HEK293 (cell line): ENCODE data around the gene RGS6.

ENCODE experiments used
- CTCF ChIA-PET: fragments of 350-600 bp; formaldehyde crosslinking; extraction: SDS; loops from one replicate; lab custom pipeline; 2021; ENCODE audit warnings: antibody characterized with exemption; lab: Yijun Ruan, JAX
- POLR2A ChIA-PET: fragments of 300-600 bp; formaldehyde crosslinking; extraction: SDS; loops from one replicate; lab custom pipeline; 2020; ENCODE audit warnings: antibody characterized with exemption, inconsistent platforms; lab: Yijun Ruan, JAX
- H3K27ac ChIP-seq: fragments of 200-500 bp; sonication (Bioruptor generic); 2 replicates; pipeline ENCODE4 v1.5.1; 2014; ENCODE audit warnings: low read depth, low read length, control low read depth, inconsistent platforms; ENCODE audit errors: extremely low read depth
- H3K36me3 ChIP-seq, 2 experiments: fragments of 200-500 bp in 1 of 2; sonication (Bioruptor generic) in 1 of 2; 1 replicate in 1 of 2; 2 replicates in 1 of 2; pipeline ENCODE4 v1.5.1; 2014 to 2017; ENCODE audit warnings: inconsistent platforms in 2 of 2, low read length in 2 of 2; ENCODE audit not compliant: control insufficient read depth in 2 of 2, insufficient read depth in 1 of 2
- H3K4me1 ChIP-seq: fragments of 200-500 bp; sonication (Bioruptor generic); 2 replicates; pipeline ENCODE4 v1.5.1; 2014; ENCODE audit warnings: mild to moderate bottlenecking, low read length, inconsistent platforms; ENCODE audit not compliant: control insufficient read depth, insufficient read depth
- H3K4me3 ChIP-seq: 2 replicates; pipeline ENCODE4 v1.5.1; 2011; ENCODE audit warnings: low read depth, mild to moderate bottlenecking, control low read depth, low read length, moderate library complexity
- H3K9me3 ChIP-seq: fragments of 200-500 bp; sonication (Bioruptor generic); 2 replicates; pipeline ENCODE4 v1.5.1; 2014; ENCODE audit warnings: low read depth, low read length, inconsistent platforms; ENCODE audit not compliant: control insufficient read depth, insufficient read depth
- BCL11A ChIP-seq: fragments of 450-650 bp; formaldehyde crosslinking; IDR thresholded peaks from 2 replicates; pipeline ENCODE4 v1.5.1; 2016; ENCODE audit warnings: low read depth, missing biosample characterization, missing genetic modification characterization
- GLIS1 ChIP-seq: fragments of 450-650 bp; formaldehyde crosslinking; IDR thresholded peaks from 2 replicates; pipeline ENCODE4 v1.5.1; 2016; ENCODE audit warnings: missing biosample characterization, missing genetic modification characterization
- KLF17 ChIP-seq: fragments of 450-650 bp; formaldehyde crosslinking; IDR thresholded peaks from 2 replicates; pipeline ENCODE4 v1.5.1; 2016; ENCODE audit warnings: missing biosample characterization, missing genetic modification characterization
- KLF8 ChIP-seq: fragments of 450-650 bp; formaldehyde crosslinking; IDR thresholded peaks from 2 replicates; pipeline ENCODE4 v1.5.1; 2016; ENCODE audit warnings: missing biosample characterization, missing genetic modification characterization
- MEIS1 ChIP-seq: sonication (generic); formaldehyde crosslinking; IDR thresholded peaks from 2 replicates; pipeline ENCODE4 v1.8.1; 2022; ENCODE audit warnings: missing genetic modification reagents, mild to moderate bottlenecking, borderline replicate concordance
- PATZ1 ChIP-seq: fragments of 450-650 bp; formaldehyde crosslinking; IDR thresholded peaks from 2 replicates; pipeline ENCODE4 v1.5.1; 2016; ENCODE audit warnings: missing biosample characterization, missing genetic modification characterization
- YY1 ChIP-seq: fragments of 450-650 bp; formaldehyde crosslinking; IDR thresholded peaks from 2 replicates; pipeline ENCODE4 v1.5.1; 2018; ENCODE audit warnings: missing biosample characterization, missing genetic modification characterization
- ZFP69B ChIP-seq: fragments of 450-650 bp; formaldehyde crosslinking; IDR thresholded peaks from 2 replicates; pipeline ENCODE4 v1.5.1; 2016; ENCODE audit warnings: missing biosample characterization, missing genetic modification characterization
- ZNF121 ChIP-seq: fragments of 450-650 bp; formaldehyde crosslinking; IDR thresholded peaks from 2 replicates; pipeline ENCODE4 v1.5.1; 2016; ENCODE audit warnings: missing biosample characterization, missing genetic modification characterization
- ZNF174 ChIP-seq: fragments of 450-650 bp; formaldehyde crosslinking; IDR thresholded peaks from 2 replicates; pipeline ENCODE4 v1.5.0; 2017; ENCODE audit warnings: missing biosample characterization, mild to moderate bottlenecking, missing genetic modification characterization
- ZNF324 ChIP-seq: fragments of 450-650 bp; formaldehyde crosslinking; IDR thresholded peaks from 2 replicates; pipeline ENCODE4 v1.5.1; 2016; ENCODE audit warnings: missing biosample characterization, missing genetic modification characterization
- ZNF473 ChIP-seq: fragments of 450-650 bp; formaldehyde crosslinking; IDR thresholded peaks from 2 replicates; pipeline ENCODE4 v1.5.1; 2017; ENCODE audit warnings: missing biosample characterization, missing genetic modification characterization
- ZNF514 ChIP-seq: fragments of 450-650 bp; formaldehyde crosslinking; IDR thresholded peaks from 2 replicates; pipeline ENCODE4 v1.5.1; 2016; ENCODE audit warnings: missing biosample characterization, missing genetic modification characterization
- ZNF521 ChIP-seq: fragments of 450-650 bp; formaldehyde crosslinking; IDR thresholded peaks from 2 replicates; pipeline ENCODE4 v1.5.1; 2017; ENCODE audit warnings: missing biosample characterization, mild to moderate bottlenecking, missing genetic modification characterization
- ZNF747 ChIP-seq: fragments of 450-650 bp; formaldehyde crosslinking; IDR thresholded peaks from 2 replicates; pipeline ENCODE4 v1.5.1; 2016; ENCODE audit warnings: missing biosample characterization, missing genetic modification characterization
- TF ChIP-seq, protein P1 (sequence below): fragments of 450-650 bp; formaldehyde crosslinking; IDR thresholded peaks from 2 replicates; pipeline ENCODE4; 2016; ENCODE audit warnings: missing biosample characterization, missing genetic modification characterization

Gene RGS6

DNA sequence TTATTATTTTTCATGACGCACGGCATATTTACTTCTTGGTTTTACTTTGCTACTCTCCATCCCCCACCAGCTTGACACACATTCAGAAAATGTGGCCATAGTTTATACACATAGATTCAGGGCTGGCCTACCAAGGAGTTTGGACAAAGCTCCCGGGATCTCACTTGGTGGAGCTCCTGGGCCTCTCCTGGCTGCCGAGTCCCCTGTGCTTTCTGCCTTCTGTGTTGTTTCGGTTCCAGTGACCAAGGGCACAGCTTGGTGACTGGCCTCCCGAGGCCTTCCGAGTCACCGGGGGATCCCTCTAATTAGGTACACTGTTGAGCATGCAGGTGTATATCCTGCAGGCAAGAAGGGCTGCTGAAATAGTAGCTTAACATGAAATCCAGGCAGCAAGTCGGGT is 63.5 kb downstream of the RGS6 start:
- CTCF ChIA-PET: interaction anchor here (1.0 kb wide), 1 partner anchor 28 kb away, joined by 4 read pairs; no protein-coding TSS in a partner anchor
- H3K36me3 ChIP-seq: no peaks in the 10 kb centered on the region
- H3K9me3 ChIP-seq: no peaks in the 10 kb centered on the region
- H3K27ac ChIP-seq: no peak overlapping the region
- POLR2A ChIA-PET: interaction anchor here (0.7 kb wide), 1 partner anchor 92 kb away, joined by 3 read pairs; no protein-coding TSS in a partner anchor
- H3K4me3 ChIP-seq: no peak overlapping the region
- H3K4me1 ChIP-seq: no peaks in the 10 kb centered on the region
- TF ChIP-seq KLF17 (tag by site-specific recombination): no peak
- TF ChIP-seq MEIS1 (CRISPR knock-in tag): no peak

DNA sequence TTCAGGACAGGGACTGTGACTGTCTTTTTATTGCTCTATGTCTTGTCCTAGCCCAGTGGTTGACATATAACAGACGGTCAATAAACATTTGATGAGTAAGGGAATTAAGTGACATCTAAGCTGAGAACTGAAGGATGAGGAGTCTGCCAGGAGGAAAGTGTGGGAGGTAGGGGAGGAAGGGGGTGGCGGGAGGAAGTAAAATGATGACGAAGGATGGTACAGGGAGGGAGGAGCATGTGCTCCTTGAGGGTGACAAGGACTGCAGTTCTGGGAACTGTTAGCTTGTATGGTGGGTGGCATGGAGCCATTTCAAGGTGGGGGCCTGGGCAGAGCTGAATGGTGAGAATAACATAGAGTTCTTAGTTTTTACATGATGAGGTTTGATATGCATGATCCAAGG is 64.4 kb downstream of the RGS6 start:
- Histone ChIP-seq H3K27ac (no peak overlapping the region), H3K4me1 (no peaks in the 10 kb centered on the region), H3K9me3 (no peaks in the 10 kb centered on the region), H3K4me3 (no peak overlapping the region), H3K36me3 (no peaks in the 10 kb centered on the region)
- no peak for TF ChIP-seq BCL11A (tag by site-specific recombination)
- no peak for TF ChIP-seq ZNF174 (tag by site-specific recombination)
- no peak for TF ChIP-seq ZNF747 (tag by site-specific recombination)
- TF ChIP-seq YY1 (tag by site-specific recombination): no peak
- TF ChIP-seq ZNF121 (tag by site-specific recombination): no peak
- TF ChIP-seq ZNF324 (tag by site-specific recombination): no peak
- ChIA-PET POLR2A (no interaction called here), CTCF (no interaction called here)

DNA sequence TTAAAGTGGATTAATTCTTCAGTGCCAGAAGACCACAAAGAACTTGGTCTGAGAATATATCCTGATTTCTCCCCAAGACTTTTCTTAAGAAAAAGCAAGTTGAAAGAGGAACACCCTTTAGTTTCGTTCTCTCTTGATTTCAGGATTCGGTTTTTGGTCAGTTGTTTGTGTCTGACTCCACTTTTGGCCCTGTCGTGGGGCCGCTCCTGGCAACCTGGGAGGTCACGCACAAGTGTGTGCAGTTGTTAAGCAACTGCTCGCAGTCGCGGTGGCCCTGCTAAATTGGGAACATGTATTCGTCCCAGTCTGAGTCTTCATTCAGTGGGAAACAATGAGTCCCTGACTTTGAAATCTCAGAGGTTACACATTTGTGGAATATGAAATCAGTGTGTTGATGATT is 68.7 kb downstream of the RGS6 start:
- Histone ChIP-seq H3K27ac (no peak overlapping the region), H3K36me3 (no peaks in the 10 kb centered on the region), H3K9me3 (no peaks in the 10 kb centered on the region), H3K4me3 (no peak overlapping the region), H3K4me1 (no peaks in the 10 kb centered on the region)
- ChIA-PET CTCF (no interaction called here), POLR2A (no interaction called here)
- no peak for TF ChIP-seq ZFP69B (tag by site-specific recombination)

- ChIA-PET CTCF (interaction anchor here (1.1 kb wide), 1 partner anchor 20 kb away, joined by 6 read pairs; no protein-coding TSS in a partner anchor), POLR2A (no interaction called here)
- no peaks in the 10 kb centered on the region for H3K4me1 ChIP-seq
- TF ChIP-seq ZNF514 (tag by site-specific recombination): no peak
- TF ChIP-seq MEIS1 (CRISPR knock-in tag): no peak
- TF ChIP-seq PATZ1 (tag by site-specific recombination): no peak
- TF ChIP-seq ZNF521 (tag by site-specific recombination): no peak
- TF ChIP-seq KLF8 (tag by site-specific recombination): no peak
- TF ChIP-seq ZNF473 (tag by site-specific recombination): no peak
- TF ChIP-seq, protein P1, sequence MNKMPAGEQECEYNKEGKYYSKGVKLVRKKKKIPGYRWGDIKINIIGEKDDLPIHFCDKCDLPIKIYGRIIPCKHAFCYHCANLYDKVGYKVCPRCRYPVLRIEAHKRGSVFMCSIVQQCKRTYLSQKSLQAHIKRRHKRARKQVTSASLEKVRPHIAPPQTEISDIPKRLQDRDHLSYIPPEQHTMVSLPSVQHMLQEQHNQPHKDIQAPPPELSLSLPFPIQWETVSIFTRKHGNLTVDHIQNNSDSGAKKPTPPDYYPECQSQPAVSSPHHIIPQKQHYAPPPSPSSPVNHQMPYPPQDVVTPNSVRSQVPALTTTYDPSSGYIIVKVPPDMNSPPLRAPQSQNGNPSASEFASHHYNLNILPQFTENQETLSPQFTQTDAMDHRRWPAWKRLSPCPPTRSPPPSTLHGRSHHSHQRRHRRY (tag by site-specific recombination): no peak
- TF ChIP-seq GLIS1 (tag by site-specific recombination): no peak
- H3K27ac ChIP-seq: no peak overlapping the region
- H3K36me3 ChIP-seq: no peaks in the 10 kb centered on the region
- no peak overlapping the region for H3K4me3 ChIP-seq
- no peaks in the 10 kb centered on the region for H3K9me3 ChIP-seq
Observed at GRCh38 chr14:72002731-72003130, 70.5 kb downstream of the RGS6 start.
